ENCODE results near the gene METRNL.
"Not testable (repeated sequence)": the region's sequence is repeated elsewhere in the genome, so short reads cannot be mapped to it uniquely, and the experiment has no call there.

Gene METRNL

GRCh38 chr17:83125515-83126274 is 46.3 kb downstream of the METRNL start:
- DNase-seq, result peak; percentile 14

DNA sequence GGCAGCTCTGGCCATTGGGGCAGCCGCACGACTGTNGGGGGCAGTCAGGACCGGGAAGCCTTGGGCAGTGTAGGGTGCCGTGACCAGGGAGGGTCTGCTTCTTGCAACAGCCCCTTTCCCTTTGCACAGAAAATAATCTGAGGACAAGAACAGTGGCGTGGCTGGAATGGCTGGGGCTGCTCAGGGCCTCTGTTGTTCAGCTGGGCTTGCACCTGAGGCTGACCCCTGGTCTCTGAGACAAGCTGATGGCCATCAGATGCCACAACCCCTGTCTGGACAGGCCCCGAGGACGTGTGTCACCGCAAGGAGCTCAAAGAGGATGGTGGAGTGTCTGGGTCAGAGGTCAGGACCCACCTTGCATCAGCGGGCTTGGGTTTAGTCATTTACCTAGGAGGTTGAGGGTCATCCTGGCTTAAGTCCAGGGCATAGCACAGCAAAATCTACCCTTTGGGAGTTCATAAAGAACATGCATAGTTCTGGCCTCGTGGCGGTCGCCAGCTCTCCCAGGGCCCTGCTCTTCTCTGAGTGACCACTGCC is 46.9 kb downstream of the METRNL start:
- no peak for DNase-seq

- DNase-seq, result no peak
These were observed 48.2 kb downstream of the METRNL start for GRCh38 chr17:83127431-83128160.

GRCh38 chr17:83128306-83129240 is 49.2 kb downstream of the METRNL start:
- DNase-seq, result no peak

- no peak for DNase-seq
These were observed 50.3 kb downstream of the METRNL start for GRCh38 chr17:83129676-83130075.

DNA sequence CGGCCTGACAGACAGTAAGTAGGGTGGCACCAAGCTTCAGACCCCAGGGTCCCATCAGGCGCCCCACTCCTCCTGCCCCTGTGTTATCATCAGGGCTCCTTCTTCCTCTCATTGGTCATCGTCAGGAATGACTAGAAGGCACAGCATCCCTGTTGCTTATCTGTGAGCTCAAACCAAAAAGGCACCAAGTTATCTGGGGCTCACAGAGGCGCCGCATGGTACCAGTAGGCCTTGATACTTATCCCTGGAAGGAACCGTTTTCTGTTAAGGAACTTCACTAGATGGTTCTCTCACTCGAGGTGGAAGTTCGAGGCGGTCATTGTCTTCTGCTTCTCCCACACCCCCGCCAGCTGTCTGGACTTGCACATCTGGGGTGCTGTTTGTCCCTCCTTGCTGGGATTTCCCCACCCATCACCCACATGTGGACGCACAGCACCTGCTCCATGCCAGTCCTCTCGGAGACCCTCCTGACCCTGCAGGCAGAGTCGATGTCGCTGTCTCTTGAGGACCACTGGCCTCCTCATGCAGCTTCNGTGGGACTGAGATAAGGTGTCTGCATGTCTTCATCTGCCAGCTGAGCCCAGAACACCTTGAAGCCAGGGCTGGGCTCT is 52.1 kb downstream of the METRNL start:
- no peak for DNase-seq

GRCh38 chr17:83132251-83133081 is 53.1 kb downstream of the METRNL start:
- DNase-seq, result no peak

DNA sequence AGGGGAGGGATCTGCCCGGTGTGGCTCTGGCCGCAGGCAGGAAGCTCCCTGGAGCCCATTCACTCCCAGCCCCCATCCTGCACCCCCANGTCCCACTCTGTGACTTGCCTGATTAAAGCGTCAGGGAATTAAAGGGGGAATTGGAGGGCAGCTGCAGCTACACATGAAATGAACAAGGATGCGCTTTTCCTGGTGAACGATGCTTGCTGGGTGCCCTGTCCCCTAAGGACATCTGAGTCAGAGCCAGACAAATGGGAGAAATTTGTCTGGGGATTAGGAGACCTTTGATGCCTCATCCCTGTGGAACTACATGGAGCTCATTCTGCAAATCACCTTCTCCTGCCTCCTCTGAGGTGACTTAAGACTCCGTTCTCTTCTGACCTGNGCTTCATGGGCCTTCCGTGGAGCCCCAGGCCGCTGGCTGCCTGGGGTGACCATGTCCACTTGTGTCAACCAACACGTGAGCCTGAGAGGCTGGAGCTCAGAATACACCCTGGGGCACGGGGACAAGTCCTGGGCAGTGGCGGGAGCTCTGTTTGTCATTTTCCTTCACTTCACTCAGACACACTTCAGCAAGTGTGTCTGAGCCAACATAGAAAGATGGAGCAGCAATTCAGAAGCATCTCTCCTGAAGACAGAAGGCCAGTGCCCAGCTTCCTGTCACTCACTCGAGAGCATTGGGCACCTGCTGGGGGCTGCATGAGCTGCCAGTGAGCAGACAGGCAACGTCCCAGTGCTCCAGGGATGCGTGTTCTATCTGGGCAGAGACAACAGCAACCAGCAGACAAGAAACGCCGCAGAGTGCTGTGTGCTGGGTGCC is 54.1 kb downstream of the METRNL start:
- no peak for DNase-seq

- not testable (repeated sequence) for DNase-seq
These were observed 55.0 kb downstream of the METRNL start for GRCh38 chr17:83134456-83134855.

- DNase-seq, result no peak
These were observed 56.3 kb downstream of the METRNL start for GRCh38 chr17:83135692-83136091.

DNA sequence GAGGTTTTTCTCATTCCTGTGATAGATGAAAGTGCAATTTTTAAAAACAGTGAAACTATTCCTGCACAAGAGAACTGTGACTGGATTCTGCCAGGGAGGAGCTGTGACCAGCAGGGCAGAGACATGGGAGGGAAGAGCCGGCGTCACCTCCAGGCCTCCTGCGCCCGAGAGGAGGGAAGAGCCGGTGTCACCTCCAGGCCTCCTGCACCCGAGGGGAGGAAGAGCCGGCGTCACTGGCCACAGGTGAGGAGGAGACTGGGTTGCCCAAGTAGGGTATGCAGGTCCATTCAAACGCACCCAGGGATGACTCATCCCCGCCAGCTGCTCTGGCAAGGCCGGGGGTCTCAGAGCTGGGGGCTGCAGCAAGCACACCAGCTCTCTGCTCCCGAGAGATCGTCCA is 56.7 kb downstream of the METRNL start:
- DNase-seq, result no peak

DNA sequence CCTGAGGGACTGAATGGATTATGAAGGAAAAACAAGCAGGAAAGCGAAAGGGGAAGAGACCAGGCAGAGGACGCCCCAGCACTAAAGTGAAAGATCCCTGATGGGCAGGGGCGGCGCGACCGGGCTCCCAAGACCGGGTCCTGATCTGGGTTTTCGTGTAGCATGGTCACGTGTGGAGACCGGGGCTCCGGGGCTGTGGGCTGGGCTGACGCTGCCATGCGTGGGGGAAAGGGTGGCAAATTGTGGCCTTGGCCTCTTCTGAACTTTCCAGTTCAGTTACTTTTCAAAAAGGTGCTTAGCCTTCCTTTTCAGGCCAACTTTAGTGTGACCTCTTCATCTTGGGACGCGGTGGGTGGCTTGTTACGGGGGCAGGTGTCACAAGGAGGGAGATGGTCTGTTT is 57.5 kb downstream of the METRNL start:
- DNase-seq, result no peak

DNA sequence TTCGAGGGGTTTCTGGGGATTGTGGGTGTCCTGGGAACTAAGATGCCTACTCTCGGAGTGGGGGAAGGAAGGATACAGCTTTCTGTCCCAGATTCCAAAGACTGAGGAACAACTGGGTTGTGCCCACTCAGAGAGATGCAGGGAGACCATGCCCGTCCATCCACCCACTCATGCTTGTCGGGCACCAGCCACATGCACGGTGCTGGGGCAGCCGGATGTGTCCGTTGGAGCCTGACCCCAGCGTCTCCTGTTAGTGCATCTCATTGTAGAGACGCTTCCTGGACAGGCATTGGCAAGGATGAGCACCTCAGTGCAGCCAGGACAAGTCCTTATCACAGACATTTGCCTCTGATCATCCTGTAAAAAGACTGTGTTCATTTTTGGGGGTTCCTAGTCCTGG is 58.1 kb downstream of the METRNL start:
- DNase-seq, result no peak

GRCh38 chr17:83138820-83139219 is 59.4 kb downstream of the METRNL start:
- no peak for DNase-seq

DNA sequence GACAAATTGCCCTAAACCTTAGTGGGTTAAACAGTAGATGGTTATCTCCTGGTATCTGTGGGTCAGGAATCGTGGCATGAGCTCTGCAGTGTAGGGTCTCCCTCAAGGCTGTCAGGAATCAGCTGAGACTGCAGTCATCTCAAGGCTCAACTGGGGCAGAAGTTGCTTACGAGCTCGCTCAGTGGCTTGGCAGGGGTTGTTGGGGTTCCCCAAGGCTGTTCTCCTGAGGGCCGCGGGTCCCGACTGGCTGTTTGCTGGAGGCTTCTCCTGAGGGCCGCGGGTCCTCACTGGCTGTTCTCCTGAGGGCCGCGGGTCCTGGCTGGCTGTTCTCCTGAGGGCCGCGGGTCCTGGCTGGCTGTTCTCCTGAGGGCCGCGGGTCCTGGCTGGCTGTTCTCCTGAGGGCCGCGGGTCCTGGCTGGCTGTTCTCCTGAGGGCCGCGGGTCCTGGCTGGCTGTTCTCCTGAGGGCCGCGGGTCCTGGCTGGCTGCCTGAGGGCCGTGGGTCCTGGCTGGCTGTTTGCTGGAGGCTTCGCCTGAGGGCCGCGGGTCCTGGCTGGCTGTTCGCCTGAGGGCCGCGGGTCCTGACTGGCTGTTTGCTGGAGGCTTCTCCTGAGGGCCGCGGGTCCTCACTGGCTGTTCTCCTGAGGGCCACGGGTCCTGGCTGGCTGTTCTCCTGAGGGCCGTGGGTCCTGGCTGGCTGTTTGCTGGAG is 60.3 kb downstream of the METRNL start:
- DNase-seq, result not testable (repeated sequence)

DNA sequence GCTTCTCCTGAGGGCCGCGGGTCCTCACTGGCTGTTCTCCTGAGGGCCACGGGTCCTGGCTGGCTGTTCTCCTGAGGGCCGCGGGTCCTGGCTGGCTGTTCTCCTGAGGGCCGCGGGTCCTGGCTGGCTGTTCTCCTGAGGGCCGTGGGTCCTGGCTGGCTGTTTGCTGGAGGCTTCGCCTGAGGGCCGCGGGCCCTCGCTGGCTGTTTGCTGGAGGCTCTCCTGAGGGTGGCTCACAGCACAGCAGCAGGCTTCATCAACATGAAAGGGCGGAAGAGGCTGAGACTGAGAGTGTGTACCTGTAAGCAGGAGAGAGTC is 60.8 kb downstream of the METRNL start:
- not testable (repeated sequence) for DNase-seq

DNA sequence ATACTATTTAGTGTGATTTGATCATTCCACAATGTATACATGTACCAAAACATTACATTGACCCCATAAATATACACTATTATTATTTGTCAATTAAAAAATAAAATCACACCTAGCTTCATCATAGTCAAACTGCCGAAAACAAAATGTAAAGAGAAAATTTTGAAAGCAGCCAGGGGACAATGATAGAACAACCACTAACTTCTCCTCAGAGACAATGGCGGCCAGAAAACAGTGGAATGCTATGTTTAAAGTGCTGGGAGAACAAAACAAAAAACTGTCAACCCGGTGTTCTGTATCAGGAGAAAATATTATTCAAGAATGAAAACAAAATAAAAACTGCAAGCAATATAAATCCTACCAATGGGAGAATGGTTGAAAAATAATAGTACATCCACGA is 63.2 kb downstream of the METRNL start:
- DNase-seq, result no peak

DNA sequence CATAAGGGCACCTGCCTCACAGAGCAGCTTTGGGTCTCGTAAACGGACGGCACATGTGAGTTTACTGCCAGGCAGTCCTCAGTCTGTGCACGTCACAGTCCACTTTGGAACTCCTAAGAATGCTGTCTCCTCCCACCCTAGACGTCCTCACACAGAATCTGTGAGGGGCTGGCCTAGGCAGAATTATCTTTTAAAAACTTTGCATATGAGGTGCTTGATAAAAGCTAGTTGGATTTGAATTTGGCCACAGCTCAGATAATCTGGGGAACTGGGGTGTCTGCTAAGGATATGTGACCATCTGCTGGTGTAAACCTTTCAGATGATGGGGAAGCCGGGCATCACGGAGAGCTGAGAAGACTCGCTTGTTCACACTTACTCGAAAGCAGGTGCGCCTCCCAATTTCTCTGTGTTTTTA is 64.4 kb downstream of the METRNL start:
- DNase-seq, result no peak

Data from CD4-positive, alpha-beta T cell treated with Interleukin-4 for 4 hours (primary cell).